HT-29 (cell line): Measurements from ENCODE around the gene KRTAP10-1. TPM values are rescaled to one million over a fixed set of nuclear protein-coding genes. Genes with fewer than 3 reads are reported as not detected.

Experiments used
- DNase-seq: peaks from one replicate; pipeline ENCODE4 v3.0.0-alpha.2; 2015; ENCODE audit warnings: low spot score
- total RNA-seq: library from RNA; depleted of rRNA; stranded (reverse); fragments of >200 nt; shearing (Covaris generic); gene quantifications from 2 replicates; pipeline ENCODE4 v1.2.3, GENCODE V29; 2014

The KRTAP10-1 gene
- total RNA-seq, 1 experiment from 2014 or later = not detected

DNA sequence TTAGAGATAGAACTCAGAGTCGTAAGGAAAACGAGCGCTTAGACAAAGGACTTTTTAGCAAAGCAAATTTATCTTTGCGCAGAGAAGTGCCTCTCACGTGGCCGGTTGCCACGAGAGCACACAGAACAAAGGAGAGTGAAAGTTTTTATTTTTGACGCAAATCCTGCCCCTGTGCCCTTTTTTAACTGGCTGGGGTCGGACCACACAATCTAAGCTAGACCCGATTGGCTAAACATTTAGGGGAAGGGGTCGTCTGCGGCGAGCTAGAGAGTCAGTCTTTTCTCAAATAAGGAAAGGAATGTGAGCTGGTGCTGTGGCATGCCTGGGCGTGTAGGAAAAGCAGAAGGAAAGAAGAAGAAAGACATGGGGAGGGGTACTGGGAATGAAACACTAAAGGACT is 8.9 kb upstream of the KRTAP10-1 start:
- no peak for DNase-seq

DNA sequence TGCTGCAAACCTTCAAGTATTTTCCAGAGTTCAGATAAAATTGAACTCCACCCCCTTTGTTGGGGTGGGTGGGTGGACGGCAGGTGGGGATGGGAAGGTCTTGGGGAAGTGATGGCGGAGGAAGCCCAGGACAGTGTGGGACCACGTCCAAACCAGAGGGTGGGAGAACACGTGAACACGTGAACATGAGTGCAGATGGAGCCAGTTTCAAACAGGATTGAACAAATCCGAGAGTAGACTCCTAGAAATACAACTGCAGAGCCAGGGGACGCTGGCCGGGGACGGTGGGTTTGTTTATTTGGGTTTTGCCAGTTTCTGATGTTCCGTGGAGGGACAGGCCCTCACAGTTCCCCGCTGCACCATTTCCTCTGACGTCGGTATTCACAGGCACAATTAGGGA is 8.4 kb upstream of the KRTAP10-1 start:
- no peak for DNase-seq

GRCh38 chr21:44547656-44548331 is 7.8 kb upstream of the KRTAP10-1 start:
- no peak for DNase-seq

- no peak for DNase-seq
Observed at GRCh38 chr21:44544566-44544965, 4.6 kb upstream of the KRTAP10-1 start.

DNA sequence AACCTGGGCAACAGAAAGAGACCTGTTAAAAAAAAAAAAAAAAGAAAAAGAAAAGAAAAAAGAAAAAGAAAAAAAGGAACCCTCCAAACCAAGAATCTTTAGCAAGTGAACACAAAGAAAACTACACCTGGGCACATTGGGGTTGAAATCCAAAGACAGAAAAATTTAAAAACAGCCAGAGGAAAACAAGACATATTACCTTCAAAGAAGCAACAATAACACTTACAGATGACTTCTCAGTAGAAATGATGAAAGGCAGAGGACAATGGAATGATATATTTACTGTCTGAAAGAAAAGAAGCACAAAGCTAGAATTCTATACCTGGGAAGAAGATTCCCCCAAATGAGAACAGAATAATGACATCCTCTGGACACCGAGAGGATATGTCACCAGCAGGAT is 2.7 kb upstream of the KRTAP10-1 start:
- DNase-seq = no peak

GRCh38 chr21:44540741-44541288 is 820 bp upstream of the KRTAP10-1 start:
- no peak for DNase-seq

GRCh38 chr21:44539046-44539445 is 949 bp downstream of the KRTAP10-1 start:
- DNase-seq = no peak

GRCh38 chr21:44537930-44538911 is 1.8 kb downstream of the KRTAP10-1 start:
- DNase-seq = no peak

GRCh38 chr21:44535963-44536362 is 4.0 kb downstream of the KRTAP10-1 start:
- DNase-seq = no peak

GRCh38 chr21:44534688-44535087 is 5.3 kb downstream of the KRTAP10-1 start:
- DNase-seq = no peak

DNA sequence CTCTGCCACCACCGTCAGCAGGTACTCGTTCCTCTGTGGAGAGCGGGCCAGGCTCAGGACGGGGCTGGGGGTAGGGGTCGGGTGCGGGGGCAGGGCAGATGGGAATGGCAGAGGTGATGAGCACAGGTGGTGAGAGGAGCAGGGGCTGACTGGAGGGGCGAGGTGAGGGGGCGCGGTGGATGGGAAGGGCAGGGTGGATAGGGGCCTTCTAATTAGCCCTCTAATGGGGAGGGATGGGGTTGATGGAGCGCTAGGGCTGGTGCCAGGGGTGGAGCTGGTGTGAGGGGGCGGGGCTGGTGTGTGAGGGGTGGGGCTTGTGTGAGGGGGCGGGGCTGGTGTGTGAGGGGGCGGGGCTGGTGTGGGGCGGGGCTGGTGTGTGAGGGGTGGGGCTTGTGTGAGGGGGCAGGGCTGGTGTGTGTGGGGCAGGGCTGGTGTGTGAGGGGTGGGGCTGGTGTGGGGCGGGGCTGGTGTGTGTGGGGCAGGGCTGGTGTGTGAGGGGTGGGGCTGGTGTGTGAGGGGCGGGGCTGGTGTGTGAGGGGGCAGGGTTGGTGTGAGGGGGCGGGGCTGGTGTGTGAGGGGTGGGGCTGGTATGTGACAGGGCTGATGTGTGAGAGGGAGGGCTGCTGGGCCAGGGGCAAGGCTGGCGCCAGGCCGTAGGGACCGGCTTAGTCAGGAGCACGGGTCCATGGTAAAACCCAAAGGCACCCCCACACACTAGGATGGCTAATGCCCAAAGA is 5.9 kb downstream of the KRTAP10-1 start:
- DNase-seq = no peak

DNA sequence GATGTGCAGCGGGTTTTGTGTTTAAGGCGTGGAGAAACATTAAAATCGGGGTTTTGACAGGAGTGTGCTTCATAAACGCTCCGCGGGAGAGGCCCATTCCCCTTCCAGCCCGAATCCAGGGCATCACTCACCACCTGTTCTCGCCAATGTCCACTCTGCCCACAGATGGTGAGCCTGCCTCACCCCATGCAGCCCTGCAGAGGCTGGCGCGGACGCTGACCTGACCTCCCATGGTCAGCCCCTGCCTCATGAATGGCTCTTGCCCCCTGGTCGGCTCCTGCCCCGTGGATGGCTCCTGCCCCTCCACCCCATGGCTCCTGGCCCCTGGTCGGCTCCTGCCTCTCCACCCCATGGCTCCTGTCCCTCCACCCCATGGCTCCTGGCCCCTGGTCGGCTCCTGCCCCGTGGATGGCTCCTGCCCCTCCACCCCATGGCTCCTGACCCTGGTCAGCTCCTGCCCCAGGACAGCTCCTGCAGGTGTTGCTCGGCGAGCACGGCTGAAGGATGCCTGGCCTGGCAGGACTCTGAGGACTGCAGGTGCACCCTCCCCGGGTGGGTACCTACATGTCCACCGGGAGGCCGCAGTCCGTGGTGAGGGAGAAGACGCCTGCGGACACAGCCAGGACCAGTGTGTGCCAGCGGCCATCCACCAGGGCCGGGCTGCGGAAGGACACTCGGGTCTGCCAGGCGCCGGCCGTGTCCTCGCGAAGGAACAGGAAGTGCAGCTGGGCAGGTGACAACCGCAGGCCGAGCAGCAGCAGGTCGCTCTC is 6.7 kb downstream of the KRTAP10-1 start:
- no peak for DNase-seq

DNA sequence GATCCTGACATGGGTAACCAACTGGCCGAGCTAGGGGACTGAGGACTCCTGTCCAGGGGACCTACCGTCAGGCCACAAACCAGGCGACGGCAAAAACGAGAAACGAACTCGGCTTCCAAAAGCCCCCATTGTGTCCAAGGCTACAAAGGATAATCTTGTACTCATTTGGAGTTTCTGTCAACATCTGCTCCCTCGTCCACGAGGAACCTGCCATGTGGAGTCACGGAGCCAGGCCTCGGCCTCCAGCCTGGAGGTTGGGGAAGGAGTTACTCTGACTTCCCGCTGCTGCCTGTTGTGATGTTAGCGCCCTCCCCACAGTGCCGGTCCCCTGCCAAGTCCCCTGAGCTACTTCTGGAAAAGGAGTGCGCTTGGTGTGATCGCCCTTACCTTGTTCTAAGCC is 7.3 kb downstream of the KRTAP10-1 start:
- no peak for DNase-seq

DNA sequence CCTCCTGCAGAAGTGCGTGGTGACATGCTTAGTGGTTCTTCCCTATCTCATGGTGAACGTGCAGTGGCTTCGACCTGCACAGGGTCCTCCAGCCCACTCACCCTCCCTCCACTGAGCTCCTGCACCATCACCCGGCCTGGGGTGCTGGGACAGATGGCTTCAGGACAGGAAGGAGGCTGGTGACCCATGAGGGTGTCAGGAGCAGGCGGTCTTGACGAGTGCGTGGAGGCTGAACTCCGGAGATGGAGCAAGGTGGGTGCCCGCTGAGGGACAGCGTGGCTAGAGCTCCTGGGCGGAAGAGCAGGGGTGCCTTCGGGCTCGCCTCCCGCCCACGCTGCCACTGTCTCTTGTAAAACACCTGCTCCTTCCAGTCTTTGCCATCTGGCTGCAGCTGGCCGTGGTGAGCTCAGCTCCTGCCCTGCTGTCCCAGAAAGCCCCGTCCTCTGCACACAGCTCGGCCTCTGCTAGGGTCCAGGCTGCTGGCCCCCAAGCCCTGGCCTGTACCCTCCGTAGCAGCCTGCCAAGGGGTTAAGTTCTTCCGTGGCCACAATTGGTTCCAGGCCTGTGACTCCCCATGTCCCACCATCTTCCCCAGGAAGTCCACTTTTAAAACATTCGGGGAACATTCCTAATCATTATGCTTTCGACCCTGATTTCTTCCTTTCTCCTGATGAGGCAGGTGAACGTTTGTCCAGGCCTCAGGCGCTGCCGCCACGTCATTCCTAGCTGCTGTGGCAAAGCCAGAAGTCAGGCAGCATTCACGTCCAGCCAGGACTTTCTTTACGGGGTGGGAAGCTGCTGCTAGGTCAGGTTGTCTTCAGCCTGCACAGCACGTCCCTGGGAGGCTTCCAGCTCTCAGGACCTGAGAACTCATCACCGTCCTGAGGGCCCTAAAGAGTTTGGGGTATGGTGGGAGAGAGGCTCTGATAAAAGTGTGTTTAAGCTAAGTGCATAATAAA is 8.1 kb downstream of the KRTAP10-1 start:
- no peak for DNase-seq

DNA sequence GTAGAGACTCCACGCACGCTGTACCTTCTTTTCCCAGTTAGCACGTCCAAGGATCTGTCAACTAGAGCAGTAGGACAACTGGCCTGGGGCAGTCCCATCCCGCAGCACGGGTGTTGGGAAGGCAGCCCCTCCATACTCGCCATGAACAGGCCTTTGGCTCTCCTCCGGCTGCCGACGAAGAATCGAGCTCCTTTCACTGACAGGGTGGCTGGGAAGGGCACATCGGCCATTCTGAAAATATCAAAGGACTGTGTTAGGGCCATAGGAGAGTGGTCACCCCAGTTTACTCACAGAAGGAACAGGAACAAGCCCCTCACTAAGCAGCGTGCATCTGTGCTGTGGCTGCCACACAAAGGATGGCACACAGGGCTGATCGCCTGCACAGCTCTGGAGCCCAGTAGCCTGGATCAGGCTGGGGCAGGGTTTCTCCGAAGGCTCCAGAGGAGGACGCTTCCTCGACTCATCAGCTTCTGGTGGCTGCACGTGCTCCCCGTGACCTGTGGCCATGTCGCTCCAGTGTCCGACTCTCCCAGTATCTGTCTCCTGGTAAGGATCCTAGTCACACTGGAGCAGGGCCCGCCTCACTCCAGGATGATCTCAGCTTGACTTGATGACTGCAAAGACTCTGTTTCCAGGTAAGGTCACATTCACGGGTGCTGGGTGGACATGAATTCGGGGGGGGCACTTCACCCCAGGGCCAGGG is 8.9 kb downstream of the KRTAP10-1 start:
- DNase-seq = no peak

GRCh38 chr21:44530221-44530902 is 9.6 kb downstream of the KRTAP10-1 start:
- DNase-seq = no peak

DNA sequence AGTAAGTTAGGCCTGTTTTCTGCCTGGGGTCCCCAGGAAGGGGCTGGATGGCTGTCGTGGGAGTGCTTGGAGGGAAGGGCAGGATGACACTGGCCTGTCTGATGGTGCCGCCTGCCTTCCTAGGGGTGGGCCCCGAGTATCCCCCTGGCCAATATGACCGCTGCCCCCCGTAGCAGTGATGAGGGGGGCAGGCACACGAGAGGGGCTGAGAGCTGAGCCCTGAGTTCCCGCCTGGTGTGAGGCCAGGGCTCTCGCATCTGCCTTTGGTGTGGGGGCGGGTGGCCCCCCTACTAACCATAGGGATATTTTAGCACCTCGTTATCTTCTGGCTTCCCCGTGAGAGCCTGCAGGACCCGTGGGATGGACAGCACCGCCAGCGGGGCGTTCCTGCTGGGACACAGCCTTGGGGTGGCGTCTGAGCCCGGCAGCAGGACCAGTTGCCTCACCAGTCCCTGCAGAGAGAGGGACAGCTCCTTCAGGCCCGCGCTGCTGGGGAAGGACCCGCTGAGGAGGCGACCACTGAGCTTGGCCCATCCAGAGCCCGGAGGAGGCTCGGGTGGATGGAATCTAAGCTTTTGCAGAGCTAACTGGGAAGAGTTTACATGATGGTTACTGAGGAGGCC is 10.4 kb downstream of the KRTAP10-1 start:
- no peak for DNase-seq

GRCh38 chr21:44529011-44529421 is 11.0 kb downstream of the KRTAP10-1 start:
- DNase-seq = no peak
